ENCODE measurements around the gene PRICKLE2.

- TF ChIP-seq CTCF (IDR thresholded peaks at IDR 0.05; ENCODE audit: low read length) (no peak), EZH2 (IDR thresholded peaks at IDR 0.05; ENCODE audit: borderline replicate concordance, low read length) (no peak)
Observed at GRCh38 chr3:64207289-64208080, 17.8 kb downstream of the PRICKLE2 start.
